HG02884 (cell line): Measurements from ENCODE around the gene VAPA.
"Not testable (repeated sequence)": the region's sequence is repeated elsewhere in the genome, so short reads cannot be mapped to it uniquely, and the experiment has no call there.

ENCODE experiments used
- ATAC-seq: cut with Tn5 transposase; IDR thresholded peaks from one replicate; pipeline ENCODE4 v1.9.1; 2021; ENCODE audit warnings: mild to moderate bottlenecking, moderate library complexity; ENCODE audit not compliant: unreplicated experiment

Gene VAPA

DNA sequence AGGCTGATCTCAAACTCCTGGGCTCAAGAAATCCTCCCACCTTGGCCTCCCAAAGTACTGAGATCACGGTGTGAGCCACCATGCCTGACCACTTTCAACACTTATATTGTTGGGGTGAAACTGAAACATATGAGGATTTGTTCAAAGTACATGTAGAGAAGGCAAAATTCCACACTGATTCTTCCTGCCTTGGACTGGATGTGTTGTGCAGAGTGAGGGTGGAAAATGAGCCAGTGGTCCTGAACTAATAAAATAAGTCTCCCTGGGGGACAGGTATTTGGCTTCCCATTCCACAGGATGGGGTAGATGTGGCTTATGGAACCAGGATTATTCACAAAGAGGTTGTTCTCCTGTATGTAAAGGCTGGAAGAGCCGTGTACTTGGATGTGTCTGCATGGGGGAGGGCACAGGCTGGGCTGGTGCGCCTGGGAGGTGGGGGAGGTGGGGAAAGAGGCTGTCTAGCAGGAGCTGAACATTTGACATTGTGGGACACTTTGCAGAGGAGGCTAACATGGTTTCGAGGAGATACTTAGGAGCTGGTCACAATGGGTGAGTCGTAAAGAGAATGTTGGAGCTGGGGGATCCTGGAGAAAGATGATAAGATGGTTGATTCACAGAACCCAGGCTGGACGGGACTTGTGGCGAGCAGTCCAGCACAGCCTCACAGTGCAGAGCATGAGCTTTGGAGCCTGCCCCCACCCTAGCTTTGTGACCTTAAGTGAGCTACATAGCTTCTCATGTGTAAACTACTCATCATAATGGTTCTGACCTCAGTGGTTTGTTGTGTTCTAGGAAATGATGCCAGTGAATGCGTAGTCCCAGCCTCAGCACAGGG lies 28.4 kb upstream of the VAPA start, which contains the start of gene TXNDC2:
Gene TXNDC2, plus strand, starts transcription at position 804 of the 835 bp plus-strand sequence. CDS start 708 bp downstream, outside the sequence.
- no peak for ATAC-seq

DNA sequence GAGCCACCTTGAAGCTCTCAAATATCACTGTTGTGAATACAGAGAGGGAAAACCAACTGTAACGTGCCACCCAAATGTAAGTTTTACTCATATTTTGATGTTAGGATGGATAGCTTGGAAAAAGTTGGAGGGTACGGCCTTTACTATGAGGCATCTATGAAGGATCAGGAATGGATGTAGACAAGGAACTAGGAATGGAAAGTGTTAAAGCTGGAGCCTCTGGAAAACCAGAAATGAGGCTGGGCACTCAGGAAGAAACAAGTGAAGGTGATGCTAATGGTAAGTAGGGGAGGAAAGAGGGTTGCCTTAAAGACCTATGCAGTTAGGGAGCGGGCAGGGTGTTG lies 27.8 kb upstream of the VAPA start:
- ATAC-seq: no peak

DNA sequence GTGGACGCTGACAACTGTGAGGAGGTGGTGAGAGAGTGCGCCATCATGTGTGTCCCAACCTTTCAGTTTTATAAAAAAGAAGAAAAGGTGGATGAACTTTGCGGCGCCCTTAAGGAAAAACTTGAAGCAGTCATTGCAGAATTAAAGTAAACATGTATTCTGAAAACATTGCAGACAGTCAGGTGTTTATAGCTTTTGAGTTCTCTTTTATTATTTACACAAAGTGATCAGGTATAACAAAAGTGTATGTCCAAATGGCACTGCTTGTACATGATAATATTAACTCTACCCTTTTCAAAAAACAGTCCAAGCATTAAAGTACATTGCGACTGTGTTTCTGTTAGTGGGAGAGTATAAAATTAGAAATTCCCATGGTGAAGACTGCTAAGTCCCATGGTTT lies 25.8 kb upstream of the VAPA start:
- no peak for ATAC-seq

DNA sequence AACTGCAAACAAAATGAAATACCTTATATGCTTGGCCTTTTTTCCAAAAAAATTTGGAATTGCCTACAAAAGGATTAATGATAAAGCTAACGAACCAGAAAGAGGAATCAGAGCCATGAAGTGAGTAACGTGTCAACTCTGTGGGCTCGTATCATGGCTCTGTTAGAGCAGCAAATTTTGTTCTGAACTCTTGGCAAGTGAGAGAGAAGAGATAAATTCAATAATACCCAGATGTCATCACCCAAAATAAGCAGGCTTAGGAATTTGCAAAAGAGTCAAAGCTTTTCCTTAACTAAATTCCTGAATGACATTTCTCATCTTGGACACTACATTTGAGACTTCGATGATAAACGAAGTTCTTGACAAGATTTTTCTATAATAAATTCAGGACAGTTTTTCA lies 23.6 kb upstream of the VAPA start:
- no peak for ATAC-seq

DNA sequence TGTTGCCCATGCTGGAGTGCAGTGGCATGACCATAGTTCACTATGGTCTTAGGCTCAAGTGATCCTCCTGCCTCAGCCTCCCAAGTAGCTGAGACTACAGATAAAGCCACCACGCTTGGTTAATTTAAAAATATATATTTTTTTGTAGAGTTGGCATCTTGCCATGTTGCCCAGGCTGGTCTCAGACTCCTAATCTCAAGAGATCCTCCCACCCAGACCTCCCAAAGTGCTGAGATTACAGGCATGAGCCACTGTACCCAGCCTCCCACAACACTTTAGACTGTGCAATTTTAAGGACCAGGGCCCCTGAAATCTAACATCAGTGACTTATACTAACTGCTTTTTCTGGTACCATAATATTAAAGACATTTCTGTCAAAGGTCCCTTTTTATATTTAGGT lies 22.9 kb upstream of the VAPA start:
- no peak for ATAC-seq

DNA sequence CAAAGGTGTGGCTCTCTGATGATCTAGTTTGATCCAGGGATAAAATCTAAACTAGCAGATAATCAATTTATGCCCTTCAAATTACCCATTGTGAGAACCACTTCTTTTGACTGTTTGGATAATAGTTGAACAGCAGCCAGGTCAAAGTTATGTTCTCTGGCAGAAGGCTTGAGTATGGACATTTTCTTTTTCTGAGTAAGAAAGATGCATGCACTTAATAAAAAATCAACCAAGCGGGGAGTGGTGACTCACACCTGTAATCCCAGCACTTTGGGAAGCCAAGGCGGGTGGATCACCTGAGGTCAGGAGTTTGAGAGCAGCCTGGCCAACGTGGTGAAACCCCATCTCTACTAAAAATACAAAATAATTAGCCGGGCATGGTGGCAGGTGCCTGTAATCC lies 22.3 kb upstream of the VAPA start:
- not testable (repeated sequence) for ATAC-seq

DNA sequence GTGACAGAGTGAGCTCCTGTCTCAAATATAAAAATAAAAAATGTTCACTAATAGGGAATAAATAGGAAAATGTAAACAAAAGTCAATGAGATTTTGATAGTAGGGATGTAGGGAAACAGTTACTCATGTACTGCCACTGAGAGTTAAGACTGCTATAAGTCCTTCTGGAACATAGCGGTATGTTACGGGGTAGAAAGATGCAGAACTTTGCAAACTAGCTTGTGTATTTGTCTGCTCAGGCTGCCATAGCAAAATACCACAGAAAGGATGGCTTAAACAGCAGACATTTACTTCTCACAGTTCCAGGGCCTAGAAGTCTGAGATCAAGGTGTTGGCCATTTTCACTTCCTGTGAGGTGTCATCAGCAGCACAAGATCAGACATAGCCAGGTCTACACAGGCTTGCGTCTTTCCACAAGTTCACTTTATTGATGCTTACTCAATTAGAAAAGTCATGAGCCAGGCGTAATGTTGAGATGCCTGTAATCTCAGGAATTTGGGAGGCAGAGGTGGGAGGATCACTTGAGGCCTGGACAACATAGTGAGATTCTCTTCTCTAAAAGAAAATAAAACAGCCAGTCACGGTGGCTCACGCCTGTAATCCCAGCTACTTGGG lies 19.3 kb upstream of the VAPA start:
- no peak for ATAC-seq

DNA sequence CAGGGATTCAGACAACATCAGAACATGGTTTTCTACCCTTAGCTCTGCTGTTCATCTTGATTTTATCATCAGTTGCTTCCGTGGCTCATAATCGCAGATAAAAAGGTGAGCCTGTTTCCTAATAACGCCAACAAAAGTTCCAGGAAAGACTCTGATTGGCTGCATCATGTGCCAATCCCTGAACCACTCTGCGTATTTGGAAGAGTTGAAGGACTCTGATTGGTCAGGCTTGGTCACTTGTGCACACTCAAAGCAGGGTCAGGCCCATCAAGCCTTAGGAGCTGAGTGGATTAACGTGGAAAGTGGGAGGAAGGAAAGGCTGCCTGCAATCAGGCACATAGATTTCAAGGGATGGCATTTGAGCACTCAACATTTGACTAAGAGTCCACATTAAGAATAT lies 16.7 kb upstream of the VAPA start:
- ATAC-seq: no peak

DNA sequence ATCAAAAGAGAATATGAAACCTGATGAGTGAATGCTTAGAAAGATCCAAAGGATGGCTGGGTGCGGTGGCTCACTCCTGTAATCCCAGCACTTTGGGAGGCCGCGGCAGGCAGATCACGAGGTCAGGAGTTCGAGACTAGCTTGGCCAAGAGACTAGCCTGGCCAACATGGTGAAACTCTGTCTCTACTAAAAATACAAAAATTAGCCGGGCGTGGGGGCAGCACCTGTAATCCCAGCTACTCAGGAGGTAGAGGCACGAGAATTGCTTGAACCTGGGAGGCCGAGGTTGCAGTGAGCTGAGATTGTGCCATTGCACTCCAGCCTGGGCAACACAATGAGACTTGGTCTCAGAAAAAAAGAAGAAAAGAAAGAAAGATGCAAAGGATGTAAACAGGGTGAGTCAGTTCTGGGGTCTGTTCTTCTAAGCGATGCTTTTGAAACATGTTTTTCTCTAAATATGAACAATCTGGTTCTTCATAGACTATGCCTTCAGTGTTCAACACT lies 16.0 kb upstream of the VAPA start:
- ATAC-seq: not testable (repeated sequence)

DNA sequence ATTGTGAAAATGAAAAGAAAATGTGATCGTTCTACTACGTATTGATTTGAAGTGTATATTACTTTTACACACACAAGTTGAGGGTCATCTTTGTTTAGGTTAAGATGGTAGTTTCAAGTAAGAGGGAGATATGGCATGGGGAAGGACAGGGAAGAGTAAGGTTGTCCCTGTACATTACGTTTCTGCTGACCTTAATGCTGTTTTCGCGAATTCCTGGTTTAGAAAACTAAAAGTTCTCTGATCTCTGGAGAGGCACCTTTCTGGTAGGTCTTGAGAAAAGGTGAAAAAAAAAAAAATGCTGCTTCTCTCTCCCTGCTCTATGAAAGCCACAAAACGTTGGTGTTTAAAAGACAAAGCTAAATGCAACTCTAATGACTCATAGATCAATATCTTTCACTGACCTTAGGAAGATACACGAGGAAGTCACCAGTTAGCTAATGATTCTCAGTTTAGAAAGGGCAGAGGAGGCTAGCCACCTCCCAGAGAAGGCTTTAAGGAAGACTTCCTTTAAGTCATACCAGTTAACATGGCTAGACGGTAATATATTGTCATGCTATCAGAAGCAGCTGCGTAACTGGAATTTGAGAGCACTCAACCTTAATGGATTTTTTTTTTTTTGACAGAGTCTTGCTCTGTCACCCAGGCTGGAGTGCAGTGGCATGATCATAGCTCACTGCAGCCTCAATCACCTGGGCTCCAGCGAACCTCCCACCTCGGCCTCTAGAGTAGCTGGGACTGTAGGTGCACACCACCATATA lies 14.8 kb upstream of the VAPA start:
- ATAC-seq: no peak

DNA sequence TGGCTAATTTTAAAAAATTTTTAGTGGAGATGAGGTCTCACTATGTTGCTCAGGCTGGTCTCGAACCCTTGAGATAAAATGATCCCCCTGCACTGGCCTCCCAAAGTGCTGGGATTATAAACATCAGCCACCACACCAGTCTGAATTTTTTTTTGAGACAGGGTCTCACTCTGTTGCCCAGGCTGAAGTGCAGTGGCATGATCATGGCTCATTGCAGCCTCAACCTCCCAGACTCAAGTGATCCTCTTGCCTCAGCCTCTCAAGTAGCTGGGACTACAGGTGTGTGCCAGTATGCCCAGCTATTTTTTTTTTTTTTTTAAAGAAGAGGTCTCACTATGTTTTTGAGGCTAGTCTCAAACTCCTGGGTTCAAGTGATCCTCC lies 14.3 kb upstream of the VAPA start:
- not testable (repeated sequence) for ATAC-seq

DNA sequence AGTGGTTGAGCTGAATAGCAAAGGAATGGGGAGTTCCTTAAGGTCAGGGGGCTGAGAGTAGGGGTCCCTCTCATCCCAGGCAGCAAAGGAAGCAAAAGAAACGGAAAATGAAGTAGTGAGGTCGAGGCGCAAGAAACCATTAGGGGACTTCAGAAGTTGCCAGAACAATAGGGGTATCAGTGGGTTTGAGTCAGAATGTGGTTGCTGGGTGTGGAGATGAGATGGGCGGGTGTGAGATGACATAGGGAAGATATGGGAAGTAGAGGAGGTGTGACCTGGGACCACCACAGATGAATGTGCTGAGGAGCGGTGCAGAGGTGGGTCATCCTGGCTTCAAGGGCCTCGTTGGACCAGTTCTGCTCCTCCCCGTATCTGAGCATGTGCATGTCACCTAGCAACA lies 13.1 kb upstream of the VAPA start:
- no peak for ATAC-seq

DNA sequence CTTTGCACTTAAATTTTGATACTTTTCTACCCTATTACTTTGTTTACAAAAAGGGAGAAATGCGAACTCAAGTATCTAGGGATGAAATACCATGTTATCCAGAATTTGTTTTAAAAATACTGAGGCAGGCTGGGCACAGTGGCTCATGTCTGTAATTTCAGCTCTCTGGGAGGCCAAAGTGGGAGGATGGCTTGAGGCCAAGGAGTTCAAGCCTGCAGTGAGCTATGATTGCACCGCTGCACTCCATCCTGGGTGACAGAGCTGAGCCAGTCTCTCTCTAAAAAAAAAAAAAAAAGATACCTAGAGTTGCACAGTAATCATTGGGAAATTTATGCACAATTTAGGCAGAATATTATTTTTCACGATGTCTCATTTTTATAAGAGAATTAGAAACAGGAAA lies 12.4 kb upstream of the VAPA start:
- ATAC-seq: no peak

DNA sequence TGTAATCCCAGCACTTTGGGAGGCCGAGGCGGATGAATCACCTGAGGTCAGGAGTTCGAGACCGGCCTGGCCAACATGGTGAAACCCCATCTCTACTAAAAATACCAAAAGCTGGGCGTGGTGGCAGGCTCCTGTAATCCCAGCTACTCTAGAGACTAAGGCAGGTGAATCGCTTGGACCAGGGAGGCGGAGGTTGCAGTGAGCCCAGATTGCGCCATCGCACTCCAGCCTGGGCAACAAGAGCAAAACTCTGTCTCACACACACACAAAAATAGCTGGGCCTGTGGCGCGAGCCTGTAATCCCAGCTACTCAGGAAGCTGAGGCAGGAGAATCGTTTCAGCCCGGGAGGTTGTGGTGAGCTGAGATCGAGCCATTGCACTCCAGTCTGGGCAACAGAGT lies 11.6 kb upstream of the VAPA start:
- ATAC-seq: not testable (repeated sequence)

DNA sequence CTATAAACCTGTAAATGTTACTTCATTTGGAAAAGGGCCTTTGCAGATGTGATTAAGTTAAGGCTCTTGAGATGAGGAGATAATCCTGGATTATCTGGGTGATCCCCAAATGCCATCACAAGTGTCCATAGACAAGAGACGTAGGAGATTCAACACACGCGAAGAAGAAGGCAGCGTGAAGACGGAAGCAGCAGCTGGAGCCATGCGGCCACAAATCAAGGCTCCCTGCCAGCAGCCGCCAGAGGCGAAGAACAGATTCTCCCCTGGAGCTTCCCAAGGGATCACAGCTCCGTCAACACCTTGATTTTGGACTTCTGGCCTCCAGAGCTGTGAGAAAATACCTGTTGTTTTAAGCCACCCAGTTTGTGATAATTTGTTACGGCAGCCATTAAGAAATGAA lies 11.0 kb upstream of the VAPA start:
- no peak for ATAC-seq

DNA sequence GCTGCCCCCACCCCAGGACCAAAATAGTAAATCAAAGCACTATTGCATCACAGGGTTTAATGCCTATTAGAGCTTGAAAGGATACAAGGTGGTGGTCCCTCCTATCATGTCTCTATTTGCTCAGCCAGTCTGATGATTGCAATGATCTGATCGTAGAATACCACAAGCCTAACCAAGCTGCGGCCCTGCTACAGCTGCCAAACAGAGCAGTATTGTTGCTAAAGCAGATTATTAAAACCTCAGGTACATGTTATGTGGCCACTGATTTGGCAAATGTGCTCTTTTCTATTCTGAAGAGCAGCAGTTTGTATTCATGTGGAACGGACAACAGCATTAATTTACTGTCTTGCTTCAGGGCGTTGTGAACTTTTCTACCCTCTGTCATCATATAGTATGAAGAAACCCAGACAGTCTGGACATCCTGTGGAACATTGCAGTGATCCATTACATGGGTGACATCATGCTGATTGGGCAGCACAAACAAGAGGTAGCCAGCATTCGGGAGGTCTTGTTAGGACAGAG lies 8.4 kb upstream of the VAPA start:
- no peak for ATAC-seq

DNA sequence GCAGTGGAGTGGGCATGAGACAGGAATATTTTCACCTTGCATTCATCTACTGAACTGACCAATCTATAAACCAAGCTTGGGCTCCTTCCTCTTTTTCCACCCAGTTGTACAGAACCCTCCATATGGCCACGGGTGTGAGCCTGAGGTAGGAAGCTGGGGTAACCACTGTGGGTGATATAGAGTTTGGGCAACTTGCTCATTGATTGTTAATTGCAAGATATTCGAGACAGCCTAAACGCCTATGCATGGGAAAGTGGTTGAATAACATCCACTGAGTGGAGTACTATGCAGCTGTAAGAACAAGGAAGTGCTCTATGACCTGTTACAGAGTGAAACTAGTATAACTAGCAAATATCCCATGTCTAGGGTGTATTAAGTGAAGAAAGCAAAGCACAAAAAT lies 7.3 kb upstream of the VAPA start:
- no peak for ATAC-seq

DNA sequence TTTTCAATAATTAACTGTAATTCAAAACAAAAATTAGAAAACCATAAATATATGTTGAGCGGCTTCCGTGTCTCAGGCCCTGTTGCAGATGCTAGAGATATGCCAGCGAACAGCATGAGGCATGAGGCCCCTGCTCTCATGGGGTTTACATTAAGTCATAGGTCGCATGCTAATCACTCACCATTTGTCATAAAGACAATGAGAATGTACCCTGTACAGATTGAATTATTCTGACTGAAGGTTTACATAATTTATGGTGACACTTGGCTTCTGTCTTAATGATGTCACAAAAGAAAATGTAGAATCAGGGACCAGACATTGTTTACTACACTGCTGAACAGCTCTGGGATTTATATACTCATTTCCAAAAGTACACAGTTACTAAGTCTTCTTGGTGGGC lies 5.9 kb upstream of the VAPA start:
- ATAC-seq: no peak

DNA sequence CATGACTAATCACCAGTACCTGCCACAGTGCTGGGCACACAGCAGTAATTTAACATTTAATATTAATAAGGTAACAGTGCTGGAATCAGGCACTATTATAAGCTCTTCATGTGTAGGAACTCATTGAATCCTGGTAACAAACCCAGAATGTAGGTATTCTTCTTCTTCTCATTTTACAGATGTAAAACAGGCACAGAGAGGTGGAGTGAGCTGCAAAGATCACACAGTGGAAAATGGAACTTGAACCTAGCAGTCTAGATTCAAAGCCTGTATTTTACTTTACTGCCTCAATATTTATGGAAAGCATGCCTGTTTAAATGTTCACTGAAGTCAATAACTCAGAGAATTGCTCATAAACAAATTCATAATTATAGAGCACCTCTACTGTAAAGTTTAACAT lies 3.7 kb upstream of the VAPA start:
- ATAC-seq: no peak

DNA sequence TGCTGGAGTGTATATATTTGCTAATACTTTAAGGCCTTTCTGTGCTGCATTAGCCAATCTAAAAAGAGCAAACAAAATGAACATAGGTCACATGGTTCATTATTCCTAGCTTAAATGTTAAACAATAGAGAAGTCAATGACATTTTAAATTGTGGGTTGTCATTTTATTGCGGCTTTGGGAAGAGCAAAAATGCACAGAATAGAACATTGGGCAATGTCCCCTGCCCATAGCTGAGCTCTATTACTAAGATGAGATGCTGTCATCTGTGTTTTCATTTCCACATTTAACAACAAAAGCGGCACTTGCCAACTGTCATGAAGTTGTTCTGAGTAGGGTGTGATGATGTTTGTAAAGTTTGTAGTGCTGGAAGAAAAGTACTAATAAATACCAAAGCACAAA lies 3.2 kb upstream of the VAPA start:
- no peak for ATAC-seq

DNA sequence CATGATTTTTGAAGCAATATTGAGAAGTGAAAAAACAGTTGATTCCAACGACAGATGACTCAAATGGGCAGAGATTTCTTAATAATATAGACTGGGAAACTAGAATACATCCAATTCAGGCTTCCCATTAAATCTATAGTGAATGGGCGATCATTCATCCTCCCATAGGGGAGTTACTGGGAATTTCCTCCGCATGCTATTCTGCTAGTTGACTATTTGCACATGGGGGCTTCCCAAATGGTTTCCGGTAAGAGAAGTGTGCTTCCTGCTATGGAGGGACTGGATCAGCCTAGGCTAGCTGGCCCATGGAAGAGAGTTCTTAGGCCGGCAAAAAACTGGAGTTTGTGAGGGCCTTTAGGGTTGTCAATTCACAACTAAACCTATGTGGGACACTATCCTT lies 2.6 kb upstream of the VAPA start:
- no peak for ATAC-seq

DNA sequence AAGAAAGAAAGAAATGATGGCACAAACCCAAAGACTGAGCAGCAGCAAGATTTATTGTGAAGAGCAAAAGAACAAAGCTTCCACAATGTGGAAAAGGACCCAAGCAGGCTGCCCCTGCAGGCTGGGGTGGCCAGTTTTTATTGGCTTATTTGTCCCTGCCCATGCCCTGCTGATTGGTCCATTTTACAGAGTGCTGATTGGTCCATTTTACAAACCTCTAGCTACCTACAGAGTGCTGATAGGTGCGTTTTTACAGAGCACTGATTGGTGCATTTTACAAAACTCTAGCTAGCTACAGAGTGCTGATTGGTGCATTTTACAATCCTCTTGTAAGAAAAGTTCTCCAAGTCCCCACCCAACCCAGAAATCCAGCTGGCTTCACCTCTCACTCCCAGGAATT lies 1.5 kb upstream of the VAPA start:
- ATAC-seq: not testable (repeated sequence)
